GM21825 (cell line): ENCODE results near the gene CDKL5.
"Not testable (repeated sequence)": the region's sequence is repeated elsewhere in the genome, so short reads cannot be mapped to it uniquely, and the experiment has no call there.

Source experiments
- ATAC-seq: cut with Tn5 transposase; IDR thresholded peaks from one replicate; pipeline ENCODE4 v1.9.1; 2021; ENCODE audit warnings: mild to moderate bottlenecking, moderate library complexity; ENCODE audit not compliant: unreplicated experiment

The CDKL5 gene

DNA sequence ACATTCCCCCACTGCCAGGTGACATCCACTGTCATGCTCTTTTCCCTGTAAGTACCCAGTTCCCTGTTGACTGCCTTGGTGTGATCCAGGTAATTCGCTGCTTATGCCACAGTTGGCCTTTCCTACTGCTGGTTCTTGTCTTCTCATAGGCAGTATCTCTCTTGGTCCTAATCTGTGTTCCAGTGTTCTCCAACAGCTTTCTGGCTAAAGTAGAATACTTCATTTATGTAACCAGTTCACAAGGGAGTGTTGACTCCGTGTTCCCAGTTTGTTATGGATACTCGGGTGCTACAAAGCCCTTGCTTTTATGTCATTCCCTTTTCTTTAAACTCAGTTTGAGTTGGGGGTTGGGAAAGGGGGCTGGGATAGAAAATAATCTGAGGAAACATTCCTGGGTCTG, 148.1 kb downstream of the CDKL5 start:
- ATAC-seq, result no peak

DNA sequence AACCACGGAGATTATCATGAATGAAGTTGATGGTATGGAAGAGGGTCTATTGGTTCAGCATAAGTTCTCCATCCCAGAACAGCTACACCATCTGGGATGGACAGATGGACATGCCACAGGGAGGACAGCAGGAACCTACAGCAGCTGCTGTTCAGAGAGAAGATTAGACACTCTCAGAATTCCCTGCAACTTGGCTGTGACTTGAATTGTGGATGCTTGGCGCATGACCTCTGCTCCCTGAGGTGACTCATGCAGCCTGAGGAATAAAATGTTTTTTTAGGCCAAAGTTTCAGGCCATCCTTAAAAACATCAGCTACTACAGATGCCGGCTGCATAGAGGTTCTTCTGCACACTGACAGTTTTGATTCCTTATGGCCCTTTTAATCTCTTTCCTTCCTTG, 149.2 kb downstream of the CDKL5 start:
- ATAC-seq, result no peak

DNA sequence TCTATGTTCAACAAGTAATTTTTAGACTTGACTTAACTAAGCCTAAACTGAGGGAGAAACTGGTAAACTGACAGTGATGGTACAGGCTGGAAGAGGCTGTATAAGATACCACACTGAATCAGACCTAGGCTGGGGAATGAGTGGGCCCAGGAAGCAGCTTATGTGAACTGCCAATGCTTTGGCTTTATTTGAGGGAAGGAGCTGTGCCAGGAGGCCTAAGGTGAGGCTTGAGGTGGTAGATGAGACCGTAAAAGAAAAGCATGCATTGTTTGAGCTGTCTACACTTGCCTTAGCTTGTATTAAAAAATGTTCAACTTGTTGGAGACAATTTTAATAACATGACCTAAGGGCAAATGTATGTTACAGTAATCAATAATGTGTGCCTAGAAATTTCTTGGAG, 150.3 kb downstream of the CDKL5 start:
- ATAC-seq, result no peak

DNA sequence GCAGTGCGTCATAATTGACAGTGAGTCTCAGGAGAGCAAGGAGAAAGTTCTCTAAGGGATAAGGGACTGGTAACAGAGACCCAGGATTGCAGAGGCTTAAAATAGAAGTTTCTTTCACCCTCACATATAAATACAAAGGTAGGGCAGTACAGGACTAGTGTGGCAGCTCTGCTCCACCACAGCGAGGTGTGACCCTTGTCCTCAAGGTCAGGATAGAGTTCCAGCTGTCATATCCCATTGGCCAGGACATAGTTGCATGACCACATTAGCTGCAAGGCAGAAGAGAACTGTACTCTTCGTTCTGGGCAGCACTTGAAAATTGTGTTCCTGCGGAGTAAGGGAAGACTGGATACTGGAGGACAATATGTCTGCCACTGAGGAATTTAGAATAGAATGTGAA, 152.0 kb downstream of the CDKL5 start:
- ATAC-seq, result no peak

DNA sequence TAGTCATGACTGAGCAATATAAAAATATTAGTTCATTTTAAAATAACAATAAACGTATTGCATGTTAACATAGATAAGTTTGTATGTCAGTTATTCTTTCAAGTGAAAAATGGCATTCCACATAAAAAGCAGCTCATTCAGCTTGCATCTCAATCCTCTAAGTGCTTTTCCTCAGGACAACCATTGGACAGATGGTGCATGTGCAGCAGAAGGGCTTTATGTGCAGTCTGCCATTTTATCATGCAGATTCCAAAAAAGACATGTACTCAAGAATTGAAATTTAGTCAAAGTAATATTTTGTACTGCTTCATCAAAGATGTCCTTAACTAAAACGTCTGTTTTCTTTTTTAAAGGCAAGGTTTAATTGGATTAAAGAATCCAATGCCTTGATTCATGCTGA, 153.1 kb downstream of the CDKL5 start:
- no peak for ATAC-seq

DNA sequence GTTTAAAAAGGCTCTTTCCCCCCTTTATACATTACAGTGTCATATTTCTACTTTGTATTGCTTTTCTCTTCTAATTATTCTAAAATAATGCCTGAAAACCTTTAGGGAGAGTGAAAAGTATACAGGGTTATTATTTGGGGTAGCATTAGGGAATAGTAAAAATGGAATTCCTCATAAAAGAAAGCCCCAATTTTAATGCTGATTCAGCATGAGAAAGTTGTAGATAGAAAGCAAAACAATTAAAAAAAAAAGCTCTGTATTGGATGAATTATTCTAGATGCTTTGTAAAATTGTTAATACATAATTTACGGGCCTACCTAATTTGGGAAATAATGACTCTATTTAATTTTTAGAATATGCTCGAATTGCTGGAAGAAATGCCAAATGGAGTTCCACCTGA, 154.1 kb downstream of the CDKL5 start:
- ATAC-seq, result no peak

DNA sequence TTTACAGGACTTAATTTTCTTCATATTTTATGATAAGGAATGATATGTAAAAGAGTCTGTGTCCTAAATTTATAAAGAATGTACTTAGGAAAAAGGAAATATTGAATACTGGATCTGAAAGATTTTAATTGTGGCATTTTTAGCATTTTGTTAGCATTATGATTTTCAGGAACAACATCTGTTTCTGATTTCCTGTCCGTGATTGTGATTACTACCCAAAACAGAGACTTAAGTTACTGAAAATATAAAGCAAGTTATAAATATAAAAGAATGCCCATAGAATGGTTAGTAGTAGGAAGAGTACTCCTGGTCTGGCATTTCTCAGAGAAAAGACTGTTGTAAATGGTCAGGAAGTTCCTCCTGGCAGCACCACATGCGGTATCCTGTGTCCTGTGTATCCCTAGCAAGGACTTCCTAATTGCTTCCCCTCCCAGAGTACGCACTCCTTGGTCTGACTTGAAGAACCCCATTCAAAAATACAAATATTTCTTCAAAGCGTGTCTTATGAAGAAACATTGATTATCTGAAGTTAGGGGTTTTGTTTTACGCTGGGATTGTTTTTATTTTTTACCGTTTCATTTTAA, 157.6 kb downstream of the CDKL5 start:
- ATAC-seq, result no peak

DNA sequence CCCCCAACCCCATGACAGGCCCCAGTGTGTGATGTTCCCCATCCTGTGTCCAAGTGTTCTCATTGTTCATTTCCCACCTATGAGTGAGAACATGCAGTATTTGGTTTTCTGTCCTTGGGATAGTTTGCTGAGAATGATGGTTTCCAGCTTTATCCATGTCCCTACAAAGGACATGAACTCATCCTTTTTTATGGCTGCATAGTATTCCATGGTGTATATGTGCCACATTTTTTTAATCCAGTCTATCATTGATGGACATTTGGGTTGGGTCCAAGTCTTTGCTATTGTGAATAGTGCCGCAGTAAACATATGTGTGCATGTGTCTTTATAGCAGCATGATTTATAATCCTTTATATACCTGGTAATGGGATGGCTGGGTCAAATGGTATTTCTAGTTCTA, 163.9 kb downstream of the CDKL5 start:
- ATAC-seq, result not testable (repeated sequence)

DNA sequence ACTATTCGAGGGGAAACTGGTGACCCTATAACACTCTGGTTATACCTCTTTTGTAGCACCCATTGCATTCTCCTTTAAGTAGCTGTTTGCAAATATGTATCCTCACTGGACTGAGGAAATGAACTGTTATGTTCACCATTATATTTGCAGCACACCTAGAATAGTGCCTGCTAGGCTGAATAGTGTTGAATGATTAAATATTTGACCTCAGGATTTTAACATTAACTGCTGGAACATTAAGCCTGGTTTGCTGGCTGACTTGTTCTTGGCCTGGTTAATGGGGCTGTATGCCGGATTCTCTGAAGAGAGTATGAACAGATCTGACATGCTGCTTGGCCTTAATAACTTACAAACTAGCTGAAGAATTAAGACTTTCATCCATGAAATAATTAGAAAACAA, 166.4 kb downstream of the CDKL5 start:
- no peak for ATAC-seq

DNA sequence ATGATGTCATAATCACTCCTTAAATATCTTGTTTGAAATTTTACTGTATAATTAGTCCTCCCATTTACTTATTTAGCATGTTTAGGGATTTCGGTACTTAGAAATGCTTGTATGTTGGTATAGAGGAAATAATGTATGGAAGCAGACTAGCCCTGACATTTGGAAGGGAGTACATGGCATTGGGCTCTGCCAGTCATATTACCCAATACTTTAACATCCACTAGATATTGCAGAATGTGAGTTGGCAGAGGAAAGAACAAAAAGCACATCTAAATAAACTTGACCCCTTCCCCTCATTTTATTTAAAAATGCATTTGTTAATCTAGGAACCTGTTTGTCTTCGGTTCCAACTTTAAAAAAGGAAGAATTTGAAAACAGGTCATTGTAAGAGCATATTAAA, 168.7 kb downstream of the CDKL5 start:
- no peak for ATAC-seq

DNA sequence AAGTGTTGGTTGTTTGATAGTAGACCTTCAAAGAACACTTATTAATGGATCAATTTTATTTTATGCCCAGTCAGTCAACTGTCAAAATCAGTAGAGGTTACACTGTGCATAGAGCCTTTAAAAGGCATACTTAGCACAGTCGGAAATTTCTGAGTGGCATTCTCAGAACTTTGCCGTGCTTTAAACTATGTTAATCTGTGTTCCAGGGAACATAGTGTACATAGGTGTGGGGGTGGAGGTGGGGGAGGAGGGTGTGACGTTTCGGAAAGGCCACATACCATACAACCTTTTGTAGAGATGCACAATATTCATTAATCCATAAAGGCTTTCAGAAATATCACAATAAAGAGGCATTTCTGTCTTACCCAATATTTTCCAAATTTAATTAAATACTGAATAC, 170.7 kb downstream of the CDKL5 start:
- no peak for ATAC-seq

DNA sequence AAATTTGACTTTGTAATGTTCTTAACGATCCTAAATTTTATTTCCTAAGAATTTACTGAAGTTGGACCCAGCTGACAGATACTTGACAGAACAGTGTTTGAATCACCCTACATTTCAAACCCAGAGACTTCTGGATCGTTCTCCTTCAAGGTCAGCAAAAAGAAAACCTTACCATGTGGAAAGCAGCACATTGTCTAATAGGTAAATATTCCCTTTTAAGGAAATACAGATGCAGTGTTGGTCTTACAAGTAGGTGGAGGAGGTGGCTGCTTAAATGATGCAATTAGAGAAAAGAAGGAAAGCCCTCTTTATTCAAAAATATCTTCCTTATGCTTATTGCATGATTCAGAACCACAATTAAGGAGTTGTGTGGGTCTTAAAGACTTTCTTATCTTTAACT, 173.0 kb downstream of the CDKL5 start:
- no peak for ATAC-seq

DNA sequence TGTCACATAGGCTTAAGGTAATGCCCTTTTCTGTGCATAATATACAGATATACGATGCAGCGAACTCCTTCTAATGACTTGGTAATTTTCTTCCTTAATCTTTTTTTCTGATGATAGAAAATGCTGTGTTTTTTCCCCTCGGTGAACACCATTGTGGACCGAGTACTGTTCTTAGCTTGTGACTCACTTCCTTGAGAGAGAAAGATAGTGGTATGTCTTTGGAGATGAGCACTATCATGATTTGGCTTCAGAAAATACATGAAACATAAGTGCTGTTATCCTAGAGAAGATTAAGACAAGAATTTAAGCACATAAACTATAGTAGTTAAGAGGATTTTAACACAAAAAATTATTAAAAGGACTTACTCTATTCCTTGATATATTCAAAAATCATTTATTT, 182.6 kb downstream of the CDKL5 start:
- no peak for ATAC-seq

DNA sequence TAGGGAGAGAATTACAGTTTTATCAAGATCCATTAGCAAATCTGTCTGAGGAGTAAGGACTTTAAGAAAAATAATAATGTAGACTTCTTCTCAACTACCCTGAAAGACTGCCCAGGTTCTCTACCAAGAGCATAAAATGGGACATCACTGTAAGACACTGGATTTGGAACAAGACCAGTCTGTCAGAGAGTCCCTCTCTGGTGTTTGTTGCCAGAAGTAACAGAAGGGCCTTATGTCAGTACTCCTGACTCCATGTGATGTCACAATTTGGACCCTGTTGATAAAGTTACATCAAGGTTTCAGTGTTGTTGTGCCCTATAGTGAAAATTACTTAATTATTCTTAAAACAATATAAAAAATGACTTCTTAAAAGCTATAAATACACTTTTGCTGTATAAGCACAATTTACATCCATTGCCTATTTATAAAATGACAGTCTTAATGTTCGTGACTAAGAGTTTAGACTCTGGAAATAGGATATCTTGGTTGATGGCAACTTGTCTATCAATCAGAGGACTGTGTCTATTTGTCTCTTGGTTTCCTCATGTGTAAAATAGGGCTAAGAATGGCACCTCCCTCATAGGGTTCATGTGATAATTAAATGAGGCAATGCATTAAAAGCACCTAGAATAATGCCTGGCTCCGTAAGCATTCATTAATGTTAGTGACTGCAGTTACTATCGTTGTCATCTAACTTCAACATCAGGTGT, 188.7 kb downstream of the CDKL5 start:
- no peak for ATAC-seq

DNA sequence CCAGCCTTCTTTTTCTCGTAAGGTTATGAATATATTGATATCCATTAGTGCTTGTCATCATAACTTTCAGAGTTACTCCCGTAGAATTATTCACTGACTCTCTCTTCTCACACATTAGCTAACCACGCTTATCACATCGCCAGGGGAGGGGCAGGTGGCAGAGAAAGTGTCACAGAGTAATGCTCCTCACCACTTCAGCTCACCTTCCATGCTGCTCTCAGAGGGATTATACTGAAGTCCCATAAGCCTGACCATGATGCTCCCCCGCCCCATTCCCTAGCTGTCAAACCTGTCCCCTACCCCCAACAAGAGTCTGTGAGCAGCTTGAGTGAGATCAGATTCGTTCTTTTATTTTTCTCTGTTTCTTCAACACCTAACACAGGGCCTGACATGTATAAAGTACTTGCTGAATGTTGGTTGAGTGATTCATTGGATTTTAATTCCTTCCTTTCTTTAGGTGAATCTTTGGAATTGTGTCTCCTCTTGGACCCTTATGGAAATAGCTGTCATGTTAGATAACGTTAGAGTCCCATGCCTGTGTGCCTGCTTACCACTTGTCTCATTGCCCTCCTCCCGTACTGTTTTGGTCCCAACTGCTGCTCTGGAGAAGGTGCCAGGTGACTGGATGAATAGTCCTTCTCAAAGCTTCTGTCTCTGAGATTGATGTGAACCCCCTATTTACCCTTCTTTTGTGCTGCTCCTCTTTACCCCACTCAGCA, 191.4 kb downstream of the CDKL5 start:
- ATAC-seq, result no peak

DNA sequence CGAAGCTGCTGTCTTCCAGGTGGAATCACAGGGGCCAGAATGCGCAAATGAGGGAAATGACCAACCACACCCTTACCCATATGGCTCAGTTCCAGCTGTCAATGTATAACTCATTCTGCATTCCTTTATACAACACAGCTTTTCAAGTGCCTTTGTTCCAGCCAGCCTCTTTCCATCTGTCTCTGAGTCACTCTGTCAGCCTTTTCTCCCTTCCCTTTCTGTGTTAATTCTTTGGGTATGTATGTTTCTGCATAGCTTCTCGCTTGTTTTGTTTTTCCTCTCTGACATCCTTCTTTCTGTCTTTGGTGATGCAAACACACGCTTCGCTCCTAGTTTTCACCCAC, 192.0 kb downstream of the CDKL5 start:
- ATAC-seq, result no peak

DNA sequence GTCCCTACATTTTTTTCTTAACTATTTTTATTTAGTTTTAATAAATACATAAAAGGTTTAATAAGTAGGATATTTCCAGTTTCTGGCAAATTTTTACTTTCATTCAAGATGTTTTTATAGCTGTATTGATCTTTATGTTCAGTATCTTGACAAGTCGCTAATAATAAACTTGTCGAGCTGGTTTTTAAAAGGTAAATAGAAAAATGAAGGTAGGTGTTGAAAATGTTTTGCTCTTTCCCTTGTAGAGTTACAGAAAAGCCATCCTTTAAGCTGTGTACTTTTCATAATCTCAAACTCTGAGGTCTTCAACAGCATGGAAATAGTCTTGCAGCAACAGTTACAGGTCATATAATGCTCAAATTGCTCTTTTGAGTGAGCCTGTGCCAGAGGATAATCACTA, 193.9 kb downstream of the CDKL5 start:
- no peak for ATAC-seq

DNA sequence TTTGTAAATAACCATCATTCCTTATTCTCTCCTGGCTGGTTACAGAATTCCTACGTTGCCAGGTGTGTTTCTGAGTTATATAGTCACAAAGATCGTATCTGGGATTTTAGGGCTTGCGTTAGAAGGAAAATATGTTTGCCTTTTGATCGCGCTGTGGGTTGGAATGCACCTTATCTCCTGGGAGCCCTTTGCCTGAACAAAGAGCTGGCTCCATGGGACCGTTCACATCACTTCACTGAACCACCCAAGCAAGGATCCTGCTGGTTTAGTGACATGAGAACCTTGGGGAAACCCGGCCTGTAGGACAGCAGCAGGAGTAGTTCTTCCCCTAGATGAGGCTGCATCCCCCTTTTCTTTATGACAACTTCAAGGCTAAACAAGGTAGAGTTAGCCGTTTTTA, 194.9 kb downstream of the CDKL5 start:
- ATAC-seq, result no peak

DNA sequence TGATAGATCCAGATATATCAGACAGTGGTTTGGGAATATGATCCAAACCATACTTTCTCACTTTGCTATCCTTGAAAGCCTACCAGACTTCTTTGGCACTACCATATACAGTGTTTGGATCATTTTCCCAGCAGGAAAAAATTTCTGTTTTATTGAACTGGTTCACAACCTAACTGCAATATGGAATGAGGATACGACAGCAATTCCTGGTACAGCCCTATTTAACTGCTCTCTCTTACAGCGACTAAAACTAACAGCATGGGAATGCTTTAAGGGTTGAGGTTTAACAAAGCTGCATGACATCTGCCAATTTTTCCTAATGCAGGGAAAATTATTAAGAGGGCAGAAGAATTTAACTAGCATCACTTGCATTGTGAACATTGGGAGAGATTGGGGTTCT, 199.2 kb downstream of the CDKL5 start:
- no peak for ATAC-seq

DNA sequence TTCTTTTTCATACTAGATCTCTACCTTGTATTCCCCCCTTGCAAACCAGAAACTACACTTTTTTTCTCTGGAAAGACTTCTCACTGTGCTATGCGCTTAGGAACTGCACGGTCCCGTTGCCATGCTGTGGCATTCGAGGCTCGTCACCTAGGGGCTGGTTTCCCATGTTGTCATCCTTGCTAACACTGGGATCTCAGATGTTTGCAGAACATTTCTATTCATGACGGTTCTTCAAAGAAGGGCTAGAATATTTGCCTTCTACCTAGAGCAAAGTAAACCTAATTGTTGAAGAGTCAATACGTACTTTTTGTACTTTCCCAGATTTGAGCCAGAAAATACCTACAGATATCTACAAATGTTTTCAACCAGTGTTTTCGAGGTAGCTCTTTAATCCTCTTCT, 205.5 kb downstream of the CDKL5 start:
- ATAC-seq, result no peak

DNA sequence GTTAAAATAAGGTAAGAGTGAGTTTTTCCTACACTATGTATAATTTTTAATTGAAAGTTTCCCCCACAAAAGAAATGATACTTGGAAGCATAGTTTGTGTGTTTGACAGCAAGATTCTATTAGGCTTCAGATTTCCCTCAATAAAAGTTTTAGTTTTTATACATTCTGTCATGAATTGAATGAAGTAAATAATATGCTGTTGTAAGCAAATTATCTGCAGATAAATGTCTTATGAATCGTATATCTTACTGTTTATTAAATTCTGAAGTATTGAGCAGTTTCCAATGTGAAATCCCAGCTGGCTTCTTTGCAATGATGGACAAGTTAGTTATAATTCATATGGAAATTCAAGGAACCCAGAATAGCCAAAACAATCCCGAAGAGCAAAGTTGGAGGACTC, 213.0 kb downstream of the CDKL5 start:
- ATAC-seq, result no peak

DNA sequence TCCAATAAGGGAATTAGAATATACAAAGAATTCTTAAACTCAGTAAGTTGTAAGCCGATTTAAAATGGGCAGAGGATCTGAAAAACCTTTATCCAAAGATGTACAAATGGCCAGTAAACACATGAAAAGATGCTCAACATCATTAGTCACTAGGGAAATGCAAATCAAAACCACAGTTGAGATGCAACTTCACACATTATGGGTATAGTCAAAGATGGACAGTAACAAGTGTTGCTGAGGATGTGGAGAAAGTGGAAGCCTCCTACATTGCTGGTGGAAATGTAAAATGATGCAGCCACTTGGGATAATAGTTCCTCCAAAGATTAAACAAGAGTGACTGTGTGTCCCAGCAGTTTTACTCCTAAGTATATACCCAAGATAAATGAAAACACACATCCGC, 213.9 kb downstream of the CDKL5 start:
- ATAC-seq, result no peak

DNA sequence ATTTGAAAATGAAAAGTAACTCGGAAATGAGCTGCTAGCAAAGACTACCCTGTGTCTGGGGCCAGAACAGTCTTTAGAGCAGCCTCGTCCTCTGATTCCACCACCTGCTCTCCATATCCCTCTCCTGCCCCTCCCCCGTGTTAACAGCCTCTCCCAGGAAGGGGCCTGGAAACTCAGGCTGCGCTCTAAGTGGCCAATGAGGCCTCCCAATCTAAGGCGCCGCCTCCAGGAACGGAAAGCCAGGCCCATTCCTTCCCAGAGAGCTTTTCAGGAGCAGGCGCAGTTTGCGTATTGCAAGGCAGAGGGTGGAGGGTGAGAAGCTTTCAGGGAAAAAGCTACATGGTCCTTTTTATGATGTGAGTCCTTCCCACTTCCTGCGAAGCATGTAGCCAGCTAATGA, 215.3 kb downstream of the CDKL5 start:
- ATAC-seq, result no peak
